Thymus (tissue), 11 donors: ENCODE measurements around the gene ICOSLG. TPM values are rescaled to one million over a fixed set of nuclear protein-coding genes. Genes with fewer than 3 reads are reported as not detected.
"Not testable (repeated sequence)": the region's sequence is repeated elsewhere in the genome, so short reads cannot be mapped to it uniquely, and the experiment has no call there.

Experiments
- DNase-seq, 9 donors: peaks; one replicate each; pipeline ENCODE4 v3.0.0-alpha.2; 2013; ENCODE audit warnings: low spot score in 9 of 9, low read depth in 6 of 9, missing footprints in 1 of 9
- H3K27ac ChIP-seq, 2 donors: one replicate each; pipeline ENCODE4 v1.5.1; 2013; ENCODE audit warnings: control low read depth in 1 of 2, low read depth in 1 of 2, low read length in 1 of 2, mild to moderate bottlenecking in 1 of 2, moderate library complexity in 1 of 2
- H3K27me3 ChIP-seq, 2 donors: one replicate each; pipeline ENCODE4 v1.5.1; 2013; ENCODE audit warnings: low read length in 1 of 2; ENCODE audit not compliant: control insufficient read depth in 2 of 2, insufficient read depth in 1 of 2
- H3K36me3 ChIP-seq, 2 donors: one replicate each; pipeline ENCODE4 v1.5.1; 2013; ENCODE audit warnings: low read length in 1 of 2, mild to moderate bottlenecking in 1 of 2, moderate library complexity in 1 of 2; ENCODE audit not compliant: control insufficient read depth in 2 of 2, insufficient read depth in 2 of 2
- H3K4me1 ChIP-seq, 2 donors: one replicate each; pipeline ENCODE4 v1.5.1; 2013; ENCODE audit warnings: low read length in 2 of 2; ENCODE audit not compliant: control insufficient read depth in 2 of 2, insufficient read depth in 2 of 2
- H3K4me3 ChIP-seq, 2 donors: one replicate each; pipeline ENCODE4 v1.5.1; 2013; ENCODE audit warnings: low read length in 2 of 2, control low read depth in 1 of 2, mild to moderate bottlenecking in 1 of 2
- H3K9me3 ChIP-seq, 2 donors: one replicate each; pipeline ENCODE4 v1.5.1; 2013; ENCODE audit warnings: low read length in 1 of 2, mild to moderate bottlenecking in 1 of 2; ENCODE audit not compliant: control insufficient read depth in 2 of 2, insufficient read depth in 1 of 2
- WGBS: extraction: QIAGEN DNeasy Blood & Tissue Kit; methylation state at CpG from one replicate; pipeline ENCODE4 v1.1.7; 2013; 5-methylcytosine and 5-hydroxymethylcytosine counted together
- polyA plus RNA-seq: library from polyadenylated mRNA; stranded (reverse); fragments of 200-250 nt; gene quantifications from one replicate; pipeline ENCODE4 v1.2.3, GENCODE V29; 2013
- total RNA-seq: library from RNA; stranded (reverse); fragments of 120-200 nt; gene quantifications from one replicate; pipeline ENCODE4 v1.2.4, GENCODE V29; 2013
- donor health status: healthy.

Gene ICOSLG
- total and polyA plus RNA-seq, 2 donors, result 1.1 to 5.1 TPM

GRCh38 chr21:44194888-44195287, 45.9 kb downstream of the ICOSLG start:
- not testable (repeated sequence) for H3K9me3 ChIP-seq, DNase-seq, H3K4me1 ChIP-seq, H3K4me3 ChIP-seq, H3K27ac ChIP-seq, H3K27me3 ChIP-seq, H3K36me3 ChIP-seq
- WGBS, result 50% methylated on average over 2 of the region's 9 CpGs

GRCh38 chr21:44194451-44194850, 46.3 kb downstream of the ICOSLG start:
- H3K27me3 ChIP-seq, H3K9me3 ChIP-seq, H3K36me3 ChIP-seq, DNase-seq, H3K4me3 ChIP-seq, H3K27ac ChIP-seq, H3K4me1 ChIP-seq: not testable (repeated sequence)
- no CpG with 5 or more reads among the region's 9 CpGs for WGBS

GRCh38 chr21:44193108-44193507, 47.6 kb downstream of the ICOSLG start:
- H3K27ac ChIP-seq, H3K4me1 ChIP-seq, H3K9me3 ChIP-seq, H3K27me3 ChIP-seq, H3K36me3 ChIP-seq, H3K4me3 ChIP-seq, DNase-seq: not testable (repeated sequence)
- WGBS, result 100% methylated on average over 1 of the region's 5 CpGs

GRCh38 chr21:44190349-44191271, 50.1 kb downstream of the ICOSLG start:
- H3K4me1 ChIP-seq, H3K36me3 ChIP-seq, H3K4me3 ChIP-seq, DNase-seq, H3K27ac ChIP-seq, H3K27me3 ChIP-seq, H3K9me3 ChIP-seq: not testable (repeated sequence)
- 96% methylated on average over 12 of the region's 12 CpGs for WGBS

- not testable (repeated sequence) for H3K9me3 ChIP-seq, H3K36me3 ChIP-seq, DNase-seq, H3K27me3 ChIP-seq, H3K27ac ChIP-seq, H3K4me1 ChIP-seq, H3K4me3 ChIP-seq
- no CpG with 5 or more reads among the region's 7 CpGs for WGBS
These were observed 55.9 kb downstream of the ICOSLG start for GRCh38 chr21:44184862-44185261.

GRCh38 chr21:44182202-44182601, 58.5 kb downstream of the ICOSLG start:
- not testable (repeated sequence) for H3K27ac ChIP-seq, H3K4me1 ChIP-seq, DNase-seq, H3K27me3 ChIP-seq, H3K4me3 ChIP-seq, H3K9me3 ChIP-seq, H3K36me3 ChIP-seq
- no CpG with 5 or more reads among the region's 8 CpGs for WGBS

GRCh38 chr21:44181506-44181905, 59.2 kb downstream of the ICOSLG start:
- not testable (repeated sequence) for H3K36me3 ChIP-seq, DNase-seq, H3K27me3 ChIP-seq, H3K27ac ChIP-seq, H3K4me1 ChIP-seq, H3K9me3 ChIP-seq, H3K4me3 ChIP-seq
- no CpG with 5 or more reads among the region's 4 CpGs for WGBS

GRCh38 chr21:44176127-44176526, 64.6 kb downstream of the ICOSLG start:
- not testable (repeated sequence) for DNase-seq, H3K4me1 ChIP-seq, H3K9me3 ChIP-seq, H3K4me3 ChIP-seq, H3K27ac ChIP-seq, H3K27me3 ChIP-seq, H3K36me3 ChIP-seq
- WGBS, result no CpG with 5 or more reads among the region's 14 CpGs

GRCh38 chr21:44175189-44175588, 65.6 kb downstream of the ICOSLG start:
- 82% methylated on average over 2 of the region's 17 CpGs for WGBS
- H3K27ac ChIP-seq, H3K4me3 ChIP-seq, H3K36me3 ChIP-seq, H3K27me3 ChIP-seq, H3K9me3 ChIP-seq, DNase-seq, H3K4me1 ChIP-seq: not testable (repeated sequence)
